NT2/D1 (cell line): ENCODE results near the gene PPP2R5C.

Experiments
- SUZ12 ChIP-seq: IDR thresholded peaks from 2 replicates; pipeline ENCODE4 v1.6.1; 2011; ENCODE audit not compliant: insufficient read length, insufficient read depth; ENCODE audit errors: extremely low read depth
- ZNF274 ChIP-seq: IDR thresholded peaks from 2 replicates; pipeline ENCODE4 v1.6.1; 2011; ENCODE audit warnings: mild to moderate bottlenecking, low read depth, low read length

GRCh38 chr14:101914083-101914482 is 152.6 kb downstream of the PPP2R5C start:
- no peak for TF ChIP-seq ZNF274
- no peak for TF ChIP-seq SUZ12
